Measurements from ENCODE around the gene RCC1.
"Not testable (repeated sequence)": the region's sequence is repeated elsewhere in the genome, so short reads cannot be mapped to it uniquely, and the experiment has no call there.

Gene RCC1

DNA sequence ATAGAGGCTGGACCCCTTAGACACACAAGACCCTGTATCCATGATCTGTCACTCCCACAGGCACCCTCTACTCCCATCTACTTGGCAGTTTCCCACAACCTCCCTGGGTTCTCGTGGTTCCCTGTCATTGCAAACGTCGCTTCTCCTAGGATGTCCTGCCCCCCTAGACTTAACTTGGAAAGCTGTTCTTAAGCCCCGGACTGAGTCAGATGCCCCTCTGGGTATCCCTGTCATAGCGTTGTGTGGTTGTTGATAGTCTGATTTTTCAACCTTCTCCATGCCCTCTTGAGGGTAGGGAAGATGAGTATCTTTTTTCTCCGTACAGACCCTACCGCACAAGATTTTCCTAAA is 11.8 kb downstream of the RCC1 start:
- DNase-seq (ENCODE audit: low spot score): no peak
- in situ Hi-C loops (cut with MboI; ENCODE audit: low pct_unique_long_range_greater_than_20kb, low sequenced_read_pairs, unreplicated experiment): loop anchor here (10.0 kb wide), 1 partner anchor 87 kb away; no protein-coding TSS in a partner anchor
- TF ChIP-seq, protein P1, sequence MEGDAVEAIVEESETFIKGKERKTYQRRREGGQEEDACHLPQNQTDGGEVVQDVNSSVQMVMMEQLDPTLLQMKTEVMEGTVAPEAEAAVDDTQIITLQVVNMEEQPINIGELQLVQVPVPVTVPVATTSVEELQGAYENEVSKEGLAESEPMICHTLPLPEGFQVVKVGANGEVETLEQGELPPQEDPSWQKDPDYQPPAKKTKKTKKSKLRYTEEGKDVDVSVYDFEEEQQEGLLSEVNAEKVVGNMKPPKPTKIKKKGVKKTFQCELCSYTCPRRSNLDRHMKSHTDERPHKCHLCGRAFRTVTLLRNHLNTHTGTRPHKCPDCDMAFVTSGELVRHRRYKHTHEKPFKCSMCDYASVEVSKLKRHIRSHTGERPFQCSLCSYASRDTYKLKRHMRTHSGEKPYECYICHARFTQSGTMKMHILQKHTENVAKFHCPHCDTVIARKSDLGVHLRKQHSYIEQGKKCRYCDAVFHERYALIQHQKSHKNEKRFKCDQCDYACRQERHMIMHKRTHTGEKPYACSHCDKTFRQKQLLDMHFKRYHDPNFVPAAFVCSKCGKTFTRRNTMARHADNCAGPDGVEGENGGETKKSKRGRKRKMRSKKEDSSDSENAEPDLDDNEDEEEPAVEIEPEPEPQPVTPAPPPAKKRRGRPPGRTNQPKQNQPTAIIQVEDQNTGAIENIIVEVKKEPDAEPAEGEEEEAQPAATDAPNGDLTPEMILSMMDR (IDR thresholded peaks at IDR 0.05; ENCODE audit: extremely low read depth, insufficient read depth, missing control alignments): no peak

DNA sequence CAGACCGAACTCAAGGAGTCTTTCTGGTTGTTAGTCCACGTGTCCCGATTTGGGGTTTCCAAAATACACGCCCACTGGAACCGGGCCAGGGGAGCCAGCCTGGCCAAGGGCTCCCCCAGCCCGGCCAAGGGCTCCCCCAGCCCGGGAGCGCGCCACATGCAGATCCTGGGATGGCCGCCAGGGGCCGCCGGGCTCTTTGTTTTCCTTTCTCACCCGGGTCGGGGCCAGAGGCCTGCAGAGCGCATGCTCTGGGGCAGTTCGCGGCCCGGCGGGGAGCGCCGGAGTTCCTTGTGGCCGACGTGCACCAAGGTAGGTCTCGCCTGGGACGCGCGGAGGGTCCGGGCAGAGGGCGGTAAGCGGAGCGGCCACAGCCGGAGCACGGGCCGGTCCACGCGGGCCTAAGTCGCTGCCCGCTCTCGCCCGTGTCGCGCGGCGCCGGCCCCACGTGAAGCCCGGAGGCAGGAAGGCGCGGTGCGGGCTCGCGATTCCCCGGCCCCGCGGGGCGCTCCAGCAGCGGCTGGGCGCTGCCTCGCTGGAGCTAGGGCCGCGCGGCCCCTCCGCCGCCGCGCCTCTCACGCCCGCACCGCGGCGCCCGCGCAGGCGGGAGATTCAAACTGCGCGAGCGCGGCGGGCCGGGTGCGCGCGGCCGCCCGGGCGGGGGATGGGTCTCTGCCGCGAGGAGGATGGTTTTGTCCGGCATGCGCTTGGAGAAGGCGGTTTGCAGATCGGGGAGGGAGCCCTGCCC is 12.3 kb downstream of the RCC1 start:
- DNase-seq (ENCODE audit: low spot score): peak; percentile 89
- in situ Hi-C loops (cut with MboI; ENCODE audit: low pct_unique_long_range_greater_than_20kb, low sequenced_read_pairs, unreplicated experiment): loop anchor here (10.0 kb wide), 1 partner anchor 87 kb away; no protein-coding TSS in a partner anchor
- TF ChIP-seq, protein P1 (IDR thresholded peaks at IDR 0.05; ENCODE audit: extremely low read depth, insufficient read depth, missing control alignments): peak; percentile 93

DNA sequence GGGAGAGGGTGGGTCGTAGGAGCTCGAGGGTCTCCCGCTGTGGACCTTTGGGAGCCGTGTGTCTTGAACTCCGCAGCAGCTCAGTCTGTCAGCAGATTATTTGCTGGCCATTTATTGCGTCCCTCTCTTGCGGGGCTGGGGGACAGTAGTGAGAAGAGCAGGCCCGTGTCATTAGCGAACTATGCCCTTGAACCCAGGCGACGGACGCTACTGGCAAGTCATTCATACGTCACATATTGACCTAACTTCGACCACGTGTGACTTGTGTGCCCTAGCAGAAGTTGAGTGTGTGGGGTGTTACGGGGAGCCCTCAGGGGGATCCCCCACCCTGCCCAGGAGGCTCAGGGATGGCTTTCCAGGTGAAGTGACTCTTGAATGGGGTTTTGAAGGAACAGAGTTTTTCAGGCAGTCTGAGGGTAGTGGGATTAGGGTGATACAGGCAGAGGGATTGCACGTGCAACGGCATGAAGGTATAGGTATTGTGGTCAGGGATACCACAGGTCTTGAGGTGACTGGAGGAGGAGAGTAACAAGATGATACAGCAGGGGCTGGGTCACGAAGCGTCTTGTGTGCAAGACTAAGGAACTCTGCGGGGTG is 13.0 kb downstream of the RCC1 start:
- in situ Hi-C loops (cut with MboI; ENCODE audit: low pct_unique_long_range_greater_than_20kb, low sequenced_read_pairs, unreplicated experiment): loop anchor here (10.0 kb wide), 1 partner anchor 86 kb away; no protein-coding TSS in a partner anchor
- TF ChIP-seq, protein P1 (IDR thresholded peaks at IDR 0.05; ENCODE audit: extremely low read depth, insufficient read depth, missing control alignments): no peak

DNA sequence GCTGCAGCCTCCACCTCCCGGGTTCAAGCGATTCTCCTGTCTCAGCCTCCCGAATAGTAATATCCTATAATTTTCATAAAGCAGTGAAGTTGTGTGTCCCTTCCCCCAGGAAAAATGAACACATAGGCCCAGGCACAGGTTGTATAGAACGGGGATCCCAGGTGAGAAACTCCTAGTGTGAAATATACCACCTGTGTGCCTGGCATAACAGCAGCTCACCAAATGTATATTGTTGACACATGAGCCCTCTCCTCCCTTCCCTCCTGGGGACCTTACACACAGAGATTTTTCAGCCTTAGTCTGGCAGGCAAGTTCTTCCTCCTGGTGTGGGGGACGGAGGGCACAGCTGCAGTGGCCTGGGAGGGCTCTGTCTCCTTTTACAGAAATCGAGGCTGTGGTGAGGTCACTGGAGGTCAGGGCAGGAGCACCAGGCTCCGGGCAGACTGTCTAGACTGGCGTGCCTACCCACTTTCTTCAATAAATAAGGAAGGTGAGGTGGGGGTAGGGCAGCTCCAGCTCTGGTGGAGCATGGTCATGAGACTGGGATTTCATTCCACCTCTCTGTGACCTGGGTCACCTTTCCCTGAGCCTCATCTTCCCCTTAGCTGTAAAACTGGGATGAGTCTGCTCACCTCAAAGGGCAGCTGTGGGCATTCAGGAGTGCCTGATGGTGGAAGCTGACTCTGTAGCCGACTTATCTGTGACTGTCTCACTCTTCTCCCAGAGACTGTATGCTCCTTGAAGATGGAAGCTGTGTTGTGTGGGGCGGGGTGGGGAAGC is 14.3 kb downstream of the RCC1 start:
- TF ChIP-seq, protein P1 (IDR thresholded peaks at IDR 0.05; ENCODE audit: extremely low read depth, insufficient read depth, missing control alignments): no peak
- in situ Hi-C loops (cut with MboI; ENCODE audit: low pct_unique_long_range_greater_than_20kb, low sequenced_read_pairs, unreplicated experiment): loop anchor here (10.0 kb wide), 1 partner anchor 85 kb away; no protein-coding TSS in a partner anchor
- no peak for DNase-seq (ENCODE audit: low spot score)

More for the DNA sequence above, 13.0 kb downstream of the RCC1 start:
- DNase-seq (ENCODE audit: low spot score): peak; percentile 62

GRCh38 chr1:28520796-28521195 is 15.0 kb downstream of the RCC1 start:
- in situ Hi-C loops (cut with MboI; ENCODE audit: low pct_unique_long_range_greater_than_20kb, low sequenced_read_pairs, unreplicated experiment); DNase-seq (ENCODE audit: low spot score): not testable (repeated sequence)

- TF ChIP-seq, protein P1 (IDR thresholded peaks at IDR 0.05; ENCODE audit: extremely low read depth, insufficient read depth, missing control alignments): no peak
- no peak for DNase-seq (ENCODE audit: low spot score)
- in situ Hi-C loops (cut with MboI; ENCODE audit: low pct_unique_long_range_greater_than_20kb, low sequenced_read_pairs, unreplicated experiment): no loop called here
These were observed 15.8 kb downstream of the RCC1 start for GRCh38 chr1:28521502-28522164.

DNA sequence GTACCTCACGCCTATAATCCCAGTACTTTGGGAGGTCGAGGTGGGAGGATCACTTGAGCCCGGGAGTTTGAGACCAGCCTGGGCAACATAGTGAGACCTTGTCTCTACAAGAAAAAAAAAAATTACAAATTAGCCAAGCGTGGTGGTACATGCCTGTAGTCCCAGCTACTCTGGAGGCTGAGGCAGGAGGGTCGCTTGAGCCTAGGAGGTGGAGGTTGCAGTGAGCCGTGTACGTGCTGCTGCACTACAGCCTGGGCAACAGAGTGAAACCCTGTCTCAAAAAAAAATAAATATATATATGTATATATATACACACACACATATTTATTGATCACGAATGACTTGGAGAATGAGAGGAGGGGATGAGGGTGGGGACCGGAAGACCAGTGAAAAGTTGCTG is 16.7 kb downstream of the RCC1 start:
- DNase-seq (ENCODE audit: low spot score); in situ Hi-C loops (cut with MboI; ENCODE audit: low pct_unique_long_range_greater_than_20kb, low sequenced_read_pairs, unreplicated experiment): not testable (repeated sequence)

DNA sequence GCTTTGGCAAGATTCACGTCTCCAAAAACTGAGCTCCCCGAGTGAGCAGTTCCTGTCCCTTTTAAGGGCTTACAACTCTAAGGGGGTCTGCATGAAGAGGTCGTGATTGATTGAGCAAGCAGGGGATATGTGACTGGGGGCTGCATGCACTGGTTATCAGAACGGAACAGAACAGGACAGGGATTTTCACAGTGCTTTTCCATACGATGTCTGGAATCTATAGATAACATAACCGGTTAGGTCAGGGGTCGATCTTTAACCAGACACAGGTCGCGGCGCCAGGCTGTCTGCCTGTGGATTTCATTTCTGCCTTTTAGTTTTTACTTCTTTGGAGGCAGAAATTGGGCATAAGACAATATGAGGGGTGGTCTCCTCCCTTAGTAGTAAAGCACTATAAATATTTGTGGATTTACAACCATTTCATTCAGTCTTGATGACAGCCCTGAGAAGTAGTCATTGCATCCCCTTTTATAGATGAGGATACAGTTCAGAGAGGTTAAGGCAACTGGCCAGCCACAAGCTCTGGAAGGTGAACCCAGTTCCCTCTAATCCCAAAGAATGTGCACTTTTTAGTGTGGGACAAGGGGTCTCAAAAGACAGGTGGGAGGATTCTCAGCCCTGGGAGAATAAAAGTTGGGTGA is 19.3 kb downstream of the RCC1 start:
- DNase-seq (ENCODE audit: low spot score); in situ Hi-C loops (cut with MboI; ENCODE audit: low pct_unique_long_range_greater_than_20kb, low sequenced_read_pairs, unreplicated experiment): not testable (repeated sequence)
